NCI-H2227 (cell line): ENCODE data around the gene HIVEP3.
"Not testable (repeated sequence)": the region's sequence is repeated elsewhere in the genome, so short reads cannot be mapped to it uniquely, and the experiment has no call there.

Source experiments
- DNase-seq: peaks from one replicate; lab custom pipeline; 2025; ENCODE audit not compliant: unreplicated experiment; lab: John Stamatoyannopoulos, UW

HIVEP3 gene

DNA sequence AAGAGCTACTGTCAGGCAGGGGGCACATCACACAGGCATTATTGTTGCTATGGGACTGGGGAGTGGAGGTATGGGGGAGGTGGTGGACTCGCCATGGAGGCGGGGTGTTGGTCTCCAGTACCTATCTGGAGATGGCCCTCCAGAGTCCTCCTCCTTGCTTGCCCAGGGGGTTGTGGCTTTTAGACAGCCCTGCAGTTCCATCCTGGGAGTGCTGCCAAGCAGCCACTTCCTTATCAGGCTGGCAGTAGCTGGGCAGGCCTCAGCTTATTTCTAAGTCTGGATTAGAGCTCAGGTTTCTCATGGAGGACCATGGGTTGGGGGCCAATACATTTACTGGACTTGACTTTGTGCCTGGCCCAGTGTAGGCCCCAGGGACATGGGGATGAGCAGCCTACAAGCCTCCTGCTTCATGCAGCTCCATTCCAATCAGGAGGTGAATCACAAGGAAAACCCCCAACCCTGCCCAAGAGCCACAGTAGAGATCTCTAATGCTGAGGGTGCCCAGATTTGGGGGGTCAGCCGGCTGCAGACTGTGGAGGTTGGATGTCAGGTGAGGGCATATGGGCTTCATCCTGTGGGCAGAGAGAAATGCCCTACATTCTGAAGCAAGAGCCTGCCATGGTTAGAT is 223.5 kb downstream of the HIVEP3 start:
- DNase-seq: no peak

GRCh38 chr1:41691966-41692365 is 226.8 kb downstream of the HIVEP3 start:
- not testable (repeated sequence) for DNase-seq

GRCh38 chr1:41691424-41691823 is 227.3 kb downstream of the HIVEP3 start:
- DNase-seq: no peak

DNA sequence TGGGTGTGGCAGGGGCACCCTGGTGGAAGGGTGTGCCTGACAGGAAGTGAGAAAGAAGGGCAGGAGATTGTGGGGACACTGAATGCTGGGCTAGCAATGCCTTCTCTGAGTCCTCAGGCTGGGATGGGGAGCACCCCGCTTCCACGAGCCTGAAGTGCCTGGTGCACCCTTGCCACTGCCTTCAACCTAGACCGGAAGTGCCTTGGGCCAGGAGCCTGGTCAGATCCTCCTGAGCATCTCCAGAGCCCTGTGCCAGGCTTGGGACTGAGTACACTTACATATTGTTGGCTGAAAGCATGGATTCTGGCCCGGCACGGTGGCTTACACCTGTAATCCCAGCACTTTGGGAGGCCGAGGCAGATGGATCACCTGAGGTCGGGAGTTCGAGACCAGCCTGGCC is 228.4 kb downstream of the HIVEP3 start:
- DNase-seq: no peak

DNA sequence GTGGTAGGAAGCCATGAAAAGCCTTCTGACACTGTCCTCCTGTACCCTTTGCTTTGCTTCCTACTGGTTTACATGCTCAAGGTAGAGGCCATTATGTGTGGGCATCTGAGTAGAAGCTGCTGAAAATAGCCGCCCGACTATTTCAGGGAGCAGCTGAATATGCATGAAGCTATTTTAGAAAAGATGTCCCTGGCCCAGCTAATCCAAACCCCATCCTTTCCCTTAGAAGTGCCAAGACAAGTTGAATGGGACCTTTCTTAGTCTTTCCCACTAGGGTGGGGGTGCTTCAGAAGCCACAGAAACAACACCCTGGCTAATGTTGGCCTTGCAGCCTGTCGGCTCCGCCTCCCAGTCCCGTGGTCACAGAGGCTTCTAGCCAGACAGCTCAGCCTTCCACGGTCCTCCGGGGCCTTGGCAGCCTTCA is 229.2 kb downstream of the HIVEP3 start:
- DNase-seq: no peak

GRCh38 chr1:41689139-41689538 is 229.6 kb downstream of the HIVEP3 start:
- no peak for DNase-seq

- no peak for DNase-seq
Observed at GRCh38 chr1:41687007-41687406, 231.7 kb downstream of the HIVEP3 start.

DNA sequence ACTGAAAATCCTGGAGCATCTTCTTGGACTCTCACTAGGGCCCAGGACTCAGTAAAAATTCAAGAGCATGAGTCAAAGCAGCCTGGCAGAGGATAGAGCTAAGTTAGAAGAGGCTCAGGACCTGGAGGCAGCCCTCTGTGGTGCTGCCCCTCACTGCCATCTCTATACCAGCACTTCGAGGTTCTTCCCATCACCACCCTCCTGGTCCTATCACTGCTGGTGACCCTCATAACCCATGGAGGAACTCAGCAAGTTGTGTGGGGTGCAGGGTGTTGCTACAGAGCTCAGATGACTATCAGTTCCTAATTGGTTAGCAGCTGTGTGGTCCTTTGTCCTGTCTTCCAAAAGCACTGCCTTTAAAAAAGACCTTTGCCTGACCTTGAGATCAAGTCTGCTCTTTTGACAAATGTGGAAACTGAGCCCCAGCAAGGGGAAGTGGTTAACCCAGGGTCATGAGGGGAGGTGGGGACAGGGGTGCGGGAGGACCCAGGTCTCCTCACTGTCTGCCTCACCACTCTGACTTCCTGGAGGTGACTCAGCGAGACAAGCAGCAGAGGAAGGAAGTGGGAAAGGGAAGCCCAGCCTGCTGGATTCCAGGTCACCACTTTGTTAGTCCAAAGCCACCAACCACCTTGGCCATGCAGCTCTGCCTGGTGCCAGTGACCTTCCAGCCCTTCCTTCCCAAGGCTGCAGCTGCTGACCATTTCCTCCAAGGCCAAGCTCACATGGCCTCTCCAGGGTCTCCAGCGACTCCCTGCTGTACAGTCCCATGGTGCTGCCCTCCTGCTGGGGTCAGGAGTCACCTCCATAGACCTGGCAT is 234.8 kb downstream of the HIVEP3 start:
- DNase-seq: no peak

- no peak for DNase-seq
Observed at GRCh38 chr1:41682845-41683625, 235.7 kb downstream of the HIVEP3 start.

DNA sequence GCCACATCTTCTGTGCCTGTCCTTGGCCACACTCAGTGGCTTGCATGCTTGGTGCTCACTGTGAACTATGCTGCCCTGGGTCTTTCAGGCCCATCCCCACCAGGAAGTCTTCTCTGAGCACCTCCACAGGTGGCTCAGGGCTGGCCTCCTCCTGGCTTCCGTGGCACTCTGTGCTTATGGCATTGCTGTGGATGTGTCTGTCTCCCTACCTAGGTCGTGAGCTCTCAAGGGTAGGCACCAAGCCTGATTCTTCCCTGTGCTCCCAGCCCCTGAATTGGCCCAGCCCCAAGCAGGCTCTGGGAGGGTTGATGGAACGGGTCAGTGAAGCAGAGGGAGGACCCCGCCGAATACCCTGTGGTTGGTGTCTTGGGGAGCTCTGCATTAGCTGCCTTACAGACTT is 236.6 kb downstream of the HIVEP3 start:
- DNase-seq: no peak

DNA sequence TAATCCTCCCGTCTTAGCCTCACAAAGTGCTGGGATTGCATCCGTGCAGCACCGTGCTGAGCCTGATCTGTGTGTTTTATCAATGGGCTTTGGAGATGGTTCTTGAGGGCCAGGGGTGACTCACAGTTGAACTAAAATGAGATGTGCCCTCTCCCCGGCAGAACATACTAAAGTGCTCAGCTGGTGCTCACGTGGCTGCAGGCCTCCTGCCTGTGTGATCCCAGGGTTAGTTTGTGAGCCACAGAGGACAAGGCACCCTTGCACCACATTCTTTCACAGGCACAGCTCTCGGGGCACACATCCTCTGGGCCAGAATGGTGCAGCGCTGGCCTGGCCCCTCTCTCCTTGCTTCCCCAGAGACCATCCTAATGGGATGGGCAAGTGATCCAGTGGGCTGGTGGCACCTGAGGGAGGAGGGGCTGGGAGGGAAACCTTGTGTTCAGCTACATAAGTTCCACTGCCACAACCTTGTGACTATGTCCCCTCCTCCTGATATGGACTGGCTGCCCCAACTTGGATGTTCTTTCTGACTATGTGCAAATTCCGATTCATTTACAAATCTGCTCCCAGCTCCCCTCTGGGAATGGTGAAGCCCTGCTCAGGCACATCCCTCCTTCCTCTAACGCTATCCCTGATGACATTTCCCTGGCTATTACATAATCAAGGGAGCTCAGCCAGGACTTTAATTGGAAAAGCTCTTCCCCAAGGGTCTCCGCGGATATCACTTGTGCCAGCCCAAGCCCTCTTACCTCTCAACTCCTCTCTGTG is 237.2 kb downstream of the HIVEP3 start:
- DNase-seq: no peak

DNA sequence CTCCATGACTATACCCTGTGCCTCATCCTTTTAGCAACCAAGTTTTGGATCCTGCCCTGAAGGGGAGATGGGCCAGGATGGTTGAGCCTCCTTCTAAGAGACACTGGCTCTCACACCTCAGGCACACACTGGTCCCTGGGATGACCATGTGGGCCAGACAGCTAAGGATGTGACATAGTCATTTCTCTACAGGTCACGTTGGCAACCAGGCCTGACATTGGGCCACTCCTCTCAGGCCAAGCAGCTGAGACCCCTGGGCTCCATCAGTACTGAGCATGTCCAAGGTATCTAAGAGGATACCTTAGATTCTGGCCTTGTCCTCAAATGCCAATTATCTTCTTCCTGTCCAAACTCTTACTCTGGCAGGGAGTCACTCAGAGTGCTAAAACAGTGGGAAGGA is 238.7 kb downstream of the HIVEP3 start:
- no peak for DNase-seq

GRCh38 chr1:41679531-41679930 is 239.2 kb downstream of the HIVEP3 start:
- DNase-seq: no peak

- DNase-seq: no peak
Observed at GRCh38 chr1:41678111-41678878, 240.4 kb downstream of the HIVEP3 start.

GRCh38 chr1:41677620-41678019 is 241.1 kb downstream of the HIVEP3 start:
- no peak for DNase-seq

DNA sequence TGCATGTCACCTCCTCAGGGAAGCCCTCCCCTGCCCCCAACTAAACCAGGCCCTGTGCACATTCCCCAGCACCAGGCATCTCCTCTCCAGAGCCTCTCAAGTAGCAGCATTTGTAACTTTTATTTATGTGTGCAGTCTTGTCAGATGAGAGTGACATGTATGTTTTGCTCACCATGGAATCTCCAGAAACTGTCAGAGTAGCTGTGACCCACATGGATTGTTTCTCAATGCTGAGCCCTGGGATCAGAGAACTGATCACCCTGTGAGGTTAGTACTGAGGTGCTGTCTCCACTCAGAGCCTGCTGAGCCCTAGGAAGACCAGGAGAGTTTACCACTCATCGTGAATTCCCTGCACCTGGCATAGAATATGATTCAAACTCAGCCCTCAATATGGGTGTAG is 243.3 kb downstream of the HIVEP3 start:
- no peak for DNase-seq

DNA sequence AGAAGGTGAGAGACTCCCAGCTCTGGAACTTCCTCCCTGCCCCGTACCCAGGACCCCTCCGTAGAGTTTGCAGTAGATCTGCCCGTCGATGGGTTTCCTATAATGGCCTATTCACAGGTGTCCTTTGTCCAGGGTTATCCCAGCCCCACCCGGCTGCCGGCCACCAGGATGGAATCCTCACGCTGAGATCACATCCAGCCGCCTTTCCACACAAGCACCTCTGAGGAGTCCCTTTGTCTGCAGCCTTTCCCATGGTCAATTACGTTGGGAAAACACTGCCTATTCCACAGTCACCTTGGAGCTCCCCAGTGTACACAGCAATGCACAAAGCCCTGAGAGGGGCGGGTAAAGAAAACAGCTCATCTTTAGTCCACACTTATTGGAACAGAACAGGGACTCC is 244.2 kb downstream of the HIVEP3 start:
- no peak for DNase-seq

- DNase-seq: no peak
Observed at GRCh38 chr1:41673806-41674205, 244.9 kb downstream of the HIVEP3 start.

- DNase-seq: no peak
Observed at GRCh38 chr1:41673378-41673777, 245.3 kb downstream of the HIVEP3 start.

- DNase-seq: no peak
Observed at GRCh38 chr1:41672641-41673361, 245.9 kb downstream of the HIVEP3 start.
